Transverse colon (tissue), 4 donors: ENCODE results near the gene C1orf198. TPM values are rescaled to one million over a fixed set of nuclear protein-coding genes. Genes with fewer than 3 reads are reported as not detected.

Experiments
- DNase-seq: peaks from one replicate; pipeline ENCODE4 v3.0.0-alpha.2; 2019
- H3K27ac ChIP-seq, 4 donors: fragments of 200-600 bp; sonication (generic); 2 replicates each; pipeline ENCODE4 v1.5.1; 2016 to 2018; ENCODE audit warnings: inconsistent platforms in 4 of 4
- H3K27me3 ChIP-seq: fragments of 200-600 bp; sonication (generic); 2 replicates; pipeline ENCODE4 v1.5.1; 2017; ENCODE audit warnings: inconsistent platforms
- H3K36me3 ChIP-seq, 4 donors: fragments of 200-600 bp; sonication (generic); 2 replicates each; pipeline ENCODE4 v1.5.1; 2017 to 2019; ENCODE audit warnings: inconsistent platforms in 4 of 4
- H3K4me1 ChIP-seq, 4 donors: fragments of 200-600 bp; sonication (generic); 2 replicates each; pipeline ENCODE4 v1.5.1; 2017 to 2020; ENCODE audit warnings: inconsistent platforms in 4 of 4
- H3K4me3 ChIP-seq, 4 donors: fragments of 200-600 bp; sonication (generic); 1 replicate in 1 of 4; 2 replicates in 3 of 4; pipeline versions ENCODE4 v1.5.1 to v1.6.1; 2017 to 2019; ENCODE audit warnings: inconsistent platforms in 4 of 4
- H3K9me3 ChIP-seq, 2 donors: fragments of 200-600 bp; sonication (generic); 2 replicates each; pipeline ENCODE4 v1.5.1; 2017 to 2019; ENCODE audit warnings: inconsistent platforms in 2 of 2
- EP300 ChIP-seq: sonication (generic); formaldehyde crosslinking; IDR thresholded peaks from one replicate; pipeline ENCODE4 v1.6.1; 2017; ENCODE audit warnings: antibody characterized with exemption, low read depth
- POLR2A ChIP-seq: fragments of 450-650 bp; IDR thresholded peaks from one replicate; pipeline ENCODE4 v1.6.1; 2016; ENCODE audit warnings: antibody characterized with exemption, mild to moderate bottlenecking, moderate library complexity
- POLR2AphosphoS5 ChIP-seq, 3 donors: sonication (generic); formaldehyde crosslinking; IDR thresholded peaks; one replicate each; pipeline ENCODE4 v1.6.1; 2016; ENCODE audit warnings: antibody characterized with exemption in 3 of 3
- WGBS, 2 donors: methylation state at CpG; one replicate each; pipeline ENCODE4 v1.1.5; 2018; ENCODE audit warnings: low coverage in 1 of 2; 5-methylcytosine and 5-hydroxymethylcytosine counted together
- in situ Hi-C, 4 donors: fragments of 200-750 bp; cut with MboI; loops; one replicate each; pipeline versions ENCODE4 v1.15.0 to v1.15.1; 2017; ENCODE audit warnings: low sequenced_read_pairs in 3 of 4, low pct_ligation_motif_present in 1 of 4, low pct_unique_long_range_greater_than_20kb in 1 of 4
- intact Hi-C: fragments of 100-400 bp; cut with DNase I; formaldehyde crosslinking; loops from one replicate; pipeline ENCODE4 v1.15.1; 2023; ENCODE audit warnings: low total_unique reads
- total RNA-seq, 4 donors: library from RNA; depleted of rRNA; stranded (reverse); fragments of >200 nt; gene quantifications; one replicate each; pipeline ENCODE4 v1.1.0, GENCODE V29; 2016
- TF ChIP-seq, protein P1 (sequence below), 5 experiments: fragments of 200-600 bp in 3 of 5; fragments of 450-650 bp in 2 of 5; sonication (generic) in 3 of 5; IDR thresholded peaks; 1 replicate in 2 of 5; 2 replicates in 3 of 5; pipeline ENCODE4 v1.5.1; 2016 to 2017; ENCODE audit warnings: antibody characterized with exemption in 5 of 5, inconsistent platforms in 3 of 5, mild to moderate bottlenecking in 2 of 5, moderate library complexity in 1 of 5

Gene C1orf198
- total RNA-seq, 4 donors from 2014 or later: 10.8 to 26.7 (median 18.2) TPM

DNA sequence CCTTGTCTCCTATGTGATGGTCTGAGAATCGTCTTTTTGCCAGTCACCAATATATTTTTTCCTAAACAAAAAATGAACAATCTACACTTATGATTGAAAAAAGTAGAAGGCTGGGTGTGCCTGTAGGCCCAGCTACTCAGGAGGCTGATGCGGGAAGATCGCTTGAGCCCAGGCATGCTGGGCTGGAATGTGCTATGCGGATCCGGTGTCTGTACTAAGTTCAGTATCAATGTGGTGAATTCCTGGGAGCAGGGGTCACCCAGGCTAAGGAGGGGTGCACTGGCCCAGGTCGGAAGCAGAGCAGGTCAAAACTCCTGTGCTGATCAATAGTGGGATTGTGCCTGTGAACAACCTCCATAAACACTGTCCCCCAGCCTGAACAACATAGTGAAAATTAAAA, 25.7 kb upstream of the C1orf198 start:
- TF ChIP-seq EP300: no peak
- TF ChIP-seq, protein P1, sequence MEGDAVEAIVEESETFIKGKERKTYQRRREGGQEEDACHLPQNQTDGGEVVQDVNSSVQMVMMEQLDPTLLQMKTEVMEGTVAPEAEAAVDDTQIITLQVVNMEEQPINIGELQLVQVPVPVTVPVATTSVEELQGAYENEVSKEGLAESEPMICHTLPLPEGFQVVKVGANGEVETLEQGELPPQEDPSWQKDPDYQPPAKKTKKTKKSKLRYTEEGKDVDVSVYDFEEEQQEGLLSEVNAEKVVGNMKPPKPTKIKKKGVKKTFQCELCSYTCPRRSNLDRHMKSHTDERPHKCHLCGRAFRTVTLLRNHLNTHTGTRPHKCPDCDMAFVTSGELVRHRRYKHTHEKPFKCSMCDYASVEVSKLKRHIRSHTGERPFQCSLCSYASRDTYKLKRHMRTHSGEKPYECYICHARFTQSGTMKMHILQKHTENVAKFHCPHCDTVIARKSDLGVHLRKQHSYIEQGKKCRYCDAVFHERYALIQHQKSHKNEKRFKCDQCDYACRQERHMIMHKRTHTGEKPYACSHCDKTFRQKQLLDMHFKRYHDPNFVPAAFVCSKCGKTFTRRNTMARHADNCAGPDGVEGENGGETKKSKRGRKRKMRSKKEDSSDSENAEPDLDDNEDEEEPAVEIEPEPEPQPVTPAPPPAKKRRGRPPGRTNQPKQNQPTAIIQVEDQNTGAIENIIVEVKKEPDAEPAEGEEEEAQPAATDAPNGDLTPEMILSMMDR (IDR thresholded peaks at IDR 0.05): no peak
- no peak for TF ChIP-seq POLR2AphosphoS5 (IDR thresholded peaks at IDR 0.05)
- no peak for TF ChIP-seq POLR2A
- H3K27me3 ChIP-seq: no peaks in the 10 kb centered on the region

DNA sequence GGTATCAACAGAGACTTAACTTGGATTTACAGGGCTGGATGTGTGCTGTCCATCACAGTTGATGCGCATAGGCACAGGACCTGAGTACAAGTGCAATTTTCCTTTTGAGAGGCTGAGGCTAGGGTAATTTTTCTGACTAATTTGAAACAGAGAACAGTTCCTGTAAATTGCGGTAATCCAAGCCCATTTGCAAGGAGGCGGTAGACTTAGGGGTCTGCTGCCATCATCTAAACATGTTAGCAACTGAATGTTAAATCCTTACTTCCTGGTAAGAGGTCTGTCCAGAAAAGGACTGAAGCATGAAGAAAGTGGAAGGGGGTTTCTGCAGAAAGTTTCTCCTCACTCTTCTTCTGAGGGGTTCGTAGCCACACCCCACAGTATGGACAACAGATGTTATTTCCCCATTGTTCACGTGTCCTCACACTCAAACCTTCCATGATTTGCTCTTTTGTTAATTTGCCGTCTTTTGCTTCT, 23.7 kb upstream of the C1orf198 start:
- no peak for TF ChIP-seq EP300
- no peak for TF ChIP-seq POLR2A
- in situ Hi-C loops (no loop called here), intact Hi-C loops (no loop called here)
- Histone ChIP-seq H3K4me1 (no peaks in the 10 kb centered on the region), H3K9me3 (no peaks in the 10 kb centered on the region), H3K4me3 (no peak overlapping the region), H3K27ac (no peak overlapping the region), H3K27me3 (no peaks in the 10 kb centered on the region), H3K36me3 (no peaks in the 10 kb centered on the region)
- 64 to 65% methylated on average over 5 to 6 of the region's 6 CpGs for WGBS, 2 donors
- DNase-seq: no peak

More for the DNA sequence above, 25.7 kb upstream of the C1orf198 start:
- DNase-seq: no peak
- 77 to 95% methylated on average over 3 to 6 of the region's 6 CpGs for WGBS, 2 donors
- Histone ChIP-seq H3K36me3 (no peaks in the 10 kb centered on the region), H3K4me3 (no peak overlapping the region), H3K9me3 (no peaks in the 10 kb centered on the region), H3K27ac (no peak overlapping the region), H3K4me1 (no peaks in the 10 kb centered on the region)
- in situ Hi-C loops (no loop called here), intact Hi-C loops (no loop called here)

DNA sequence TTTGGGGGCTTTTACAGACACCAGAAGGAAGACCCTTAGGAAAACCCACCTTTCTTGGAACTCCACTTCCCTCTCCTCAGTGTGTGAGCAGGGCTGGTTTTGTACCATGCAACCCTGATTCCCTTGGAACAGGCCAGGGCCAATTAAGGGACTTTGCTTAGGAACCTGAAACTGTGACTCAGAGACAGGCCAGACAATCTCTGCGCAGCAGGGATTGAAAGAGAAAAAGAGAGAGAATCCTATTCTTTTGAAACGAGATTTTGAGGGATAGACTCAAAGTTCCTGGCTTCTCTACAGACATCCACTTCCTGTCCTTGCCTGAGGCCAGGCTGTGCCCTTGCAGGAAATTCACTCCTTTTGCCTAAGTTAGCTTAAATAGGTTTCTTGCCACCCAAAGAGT, 23.1 kb upstream of the C1orf198 start:
- in situ Hi-C loops (no loop called here), intact Hi-C loops (no loop called here)
- H3K9me3 ChIP-seq: no peaks in the 10 kb centered on the region
- no peak overlapping the region for H3K27ac ChIP-seq
- no peaks in the 10 kb centered on the region for H3K36me3 ChIP-seq
- H3K27me3 ChIP-seq: no peaks in the 10 kb centered on the region
- no peak for DNase-seq
- WGBS, 2 donors: 50 to 60% methylated on average over 2 of the region's 2 CpGs
- no peaks in the 10 kb centered on the region for H3K4me1 ChIP-seq
- TF ChIP-seq, protein P1 (IDR thresholded peaks at IDR 0.05): no peak
- no peak for TF ChIP-seq POLR2AphosphoS5 (IDR thresholded peaks at IDR 0.05)
- TF ChIP-seq POLR2A: no peak
- no peak overlapping the region for H3K4me3 ChIP-seq

DNA sequence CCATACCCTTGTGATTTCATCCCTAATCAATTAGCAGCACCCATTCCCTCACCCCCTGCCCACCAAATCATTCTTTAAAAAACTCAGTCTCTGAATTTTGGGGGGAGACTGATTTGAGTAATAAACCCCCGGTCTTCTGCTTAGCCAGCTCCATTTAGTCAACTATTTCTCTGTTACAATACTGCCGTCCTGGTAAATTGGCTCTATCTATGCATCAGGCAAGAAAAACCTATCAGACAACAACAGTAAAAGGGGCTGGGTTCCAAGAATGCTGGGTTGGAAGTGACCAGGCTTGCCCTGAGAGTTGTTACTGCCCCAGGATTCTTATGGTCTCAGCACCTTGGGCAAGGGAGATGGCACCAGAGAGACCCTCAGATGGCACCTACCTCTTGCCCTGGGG, 16.3 kb upstream of the C1orf198 start:
- no peak for DNase-seq
- WGBS, 2 donors: 90 to 100% methylated on average over 1 to 2 of the region's 2 CpGs
- Histone ChIP-seq H3K27ac (no peak overlapping the region), H3K4me1 (no peaks in the 10 kb centered on the region), H3K36me3 (no peaks in the 10 kb centered on the region), H3K4me3 (no peak overlapping the region), H3K9me3 (peaks cover 0 to 11% of the 10 kb centered on the region in 2 donors), H3K27me3 (no peaks in the 10 kb centered on the region)
- intact Hi-C loops: no loop called here
- in situ Hi-C loops: no loop called here
- no peak for TF ChIP-seq POLR2A
- TF ChIP-seq, protein P1 (IDR thresholded peaks at IDR 0.05): no peak
- no peak for TF ChIP-seq EP300
- no peak for TF ChIP-seq POLR2AphosphoS5 (IDR thresholded peaks at IDR 0.05)

DNA sequence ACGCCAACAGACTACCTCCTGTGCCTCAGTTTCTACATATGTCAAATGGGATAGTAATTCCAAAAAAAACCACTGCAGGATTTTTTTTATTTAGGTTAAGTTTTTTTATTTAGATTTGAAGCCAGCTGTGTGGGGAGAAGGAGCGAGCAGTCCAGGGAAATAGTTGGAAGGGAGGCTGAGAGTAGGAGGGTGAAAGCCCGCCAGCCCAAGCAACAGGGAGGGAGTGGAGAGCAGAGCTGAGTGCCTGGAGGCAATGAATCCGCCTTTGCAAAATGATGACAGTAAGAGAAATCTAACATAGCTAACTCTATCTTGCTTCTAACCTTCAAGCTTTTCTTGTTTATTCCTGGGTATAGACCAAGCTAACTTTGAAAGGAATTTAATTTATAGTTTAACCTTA, 15.6 kb upstream of the C1orf198 start:
- no peak for DNase-seq

More for the DNA sequence above, 15.6 kb upstream of the C1orf198 start:
- H3K4me1 ChIP-seq: no peaks in the 10 kb centered on the region
- TF ChIP-seq POLR2AphosphoS5 (IDR thresholded peaks at IDR 0.05): no peak
- peaks cover 0 to 11% of the 10 kb centered on the region in 2 donors for H3K9me3 ChIP-seq
- H3K27ac ChIP-seq: no peak overlapping the region
- WGBS, 2 donors: 70 to 96% methylated on average over 3 to 4 of the region's 4 CpGs
- in situ Hi-C loops (no loop called here), intact Hi-C loops (no loop called here)
- H3K36me3 ChIP-seq: no peaks in the 10 kb centered on the region
- no peaks in the 10 kb centered on the region for H3K27me3 ChIP-seq
- no peak overlapping the region for H3K4me3 ChIP-seq
